Measurements from ENCODE around the gene NFKBIE. TPM values are rescaled to one million over a fixed set of nuclear protein-coding genes. Genes with fewer than 3 reads are reported as not detected.

The NFKBIE gene
- total and polyA plus RNA-seq, 9 of the 15 experiments (the other 6 are each of a cell fraction or from before 2014, with no cell fraction given), result 2.1 to 16.4 (median 11.7) TPM

DNA sequence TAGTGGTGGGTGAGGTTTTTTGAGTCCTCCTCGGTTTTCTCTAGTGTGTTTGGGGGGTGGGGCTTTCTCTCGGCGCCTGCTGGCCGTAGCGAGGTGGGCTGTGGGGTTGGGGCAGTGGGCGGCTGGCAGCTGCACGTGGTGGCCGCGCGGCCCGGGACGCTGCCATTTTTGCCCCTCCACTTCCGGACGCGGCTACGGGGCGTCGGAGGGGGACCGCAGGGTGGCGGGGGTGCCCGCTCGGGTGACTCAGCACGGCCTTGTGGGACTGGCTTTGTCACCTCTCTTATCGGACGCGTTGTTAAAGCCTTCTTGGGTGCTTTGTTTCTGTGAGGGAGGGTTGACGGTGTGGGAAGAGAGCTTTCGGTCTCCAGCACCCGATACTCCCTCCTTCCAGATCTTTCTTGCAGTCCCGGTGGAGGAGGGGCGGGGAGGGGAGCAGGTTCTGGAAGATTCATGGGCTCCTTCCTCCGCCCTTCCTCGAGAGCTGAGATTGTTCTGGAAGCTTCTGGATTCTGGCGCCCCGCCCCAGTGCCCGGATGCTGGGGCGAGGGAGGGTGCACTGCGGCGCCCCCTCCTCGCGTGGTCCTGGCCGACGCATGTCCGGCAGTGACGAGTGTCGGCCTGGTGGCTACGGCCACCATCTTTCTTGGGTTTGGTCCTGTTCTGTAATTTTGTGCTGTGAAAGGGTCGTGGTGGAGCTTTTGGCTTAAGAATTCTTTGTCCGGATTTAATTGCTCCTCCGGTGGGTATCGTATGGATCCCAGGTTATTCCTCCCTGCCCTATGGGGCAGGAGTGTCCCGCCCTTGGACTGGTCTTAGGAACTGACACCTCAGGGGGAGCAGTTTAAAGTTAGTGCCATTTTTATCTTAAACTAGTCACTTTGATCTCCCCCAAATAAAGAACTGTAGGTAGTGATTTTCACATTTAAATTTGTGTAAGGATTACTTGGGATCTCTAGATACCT lies 17.7 kb downstream of the NFKBIE start (continued):
- TF ChIP-seq ZNF57 (CRISPR knock-in tag; IDR thresholded peaks at IDR 0.05), result no peak
- TF ChIP-seq SUPT5H (IDR thresholded peaks at IDR 0.05), result no peak; the same call in 1 of the 2 replicates
- no peak for TF ChIP-seq RBM34 (IDR thresholded peaks at IDR 0.05; ENCODE audit: borderline replicate concordance, insufficient read depth, low read length)
- no peak for TF ChIP-seq NR2F6 (CRISPR knock-in tag; IDR thresholded peaks at IDR 0.05)
- TF ChIP-seq ZNF217 (CRISPR knock-in tag; IDR thresholded peaks at IDR 0.05), result no peak
- TF ChIP-seq, protein P1, sequence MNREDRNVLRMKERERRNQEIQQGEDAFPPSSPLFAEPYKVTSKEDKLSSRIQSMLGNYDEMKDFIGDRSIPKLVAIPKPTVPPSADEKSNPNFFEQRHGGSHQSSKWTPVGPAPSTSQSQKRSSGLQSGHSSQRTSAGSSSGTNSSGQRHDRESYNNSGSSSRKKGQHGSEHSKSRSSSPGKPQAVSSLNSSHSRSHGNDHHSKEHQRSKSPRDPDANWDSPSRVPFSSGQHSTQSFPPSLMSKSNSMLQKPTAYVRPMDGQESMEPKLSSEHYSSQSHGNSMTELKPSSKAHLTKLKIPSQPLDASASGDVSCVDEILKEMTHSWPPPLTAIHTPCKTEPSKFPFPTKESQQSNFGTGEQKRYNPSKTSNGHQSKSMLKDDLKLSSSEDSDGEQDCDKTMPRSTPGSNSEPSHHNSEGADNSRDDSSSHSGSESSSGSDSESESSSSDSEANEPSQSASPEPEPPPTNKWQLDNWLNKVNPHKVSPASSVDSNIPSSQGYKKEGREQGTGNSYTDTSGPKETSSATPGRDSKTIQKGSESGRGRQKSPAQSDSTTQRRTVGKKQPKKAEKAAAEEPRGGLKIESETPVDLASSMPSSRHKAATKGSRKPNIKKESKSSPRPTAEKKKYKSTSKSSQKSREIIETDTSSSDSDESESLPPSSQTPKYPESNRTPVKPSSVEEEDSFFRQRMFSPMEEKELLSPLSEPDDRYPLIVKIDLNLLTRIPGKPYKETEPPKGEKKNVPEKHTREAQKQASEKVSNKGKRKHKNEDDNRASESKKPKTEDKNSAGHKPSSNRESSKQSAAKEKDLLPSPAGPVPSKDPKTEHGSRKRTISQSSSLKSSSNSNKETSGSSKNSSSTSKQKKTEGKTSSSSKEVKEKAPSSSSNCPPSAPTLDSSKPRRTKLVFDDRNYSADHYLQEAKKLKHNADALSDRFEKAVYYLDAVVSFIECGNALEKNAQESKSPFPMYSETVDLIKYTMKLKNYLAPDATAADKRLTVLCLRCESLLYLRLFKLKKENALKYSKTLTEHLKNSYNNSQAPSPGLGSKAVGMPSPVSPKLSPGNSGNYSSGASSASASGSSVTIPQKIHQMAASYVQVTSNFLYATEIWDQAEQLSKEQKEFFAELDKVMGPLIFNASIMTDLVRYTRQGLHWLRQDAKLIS (CRISPR knock-in tag; IDR thresholded peaks at IDR 0.05), result peak; percentile 98
- no peak for TF ChIP-seq ZNF3 (CRISPR knock-in tag; IDR thresholded peaks at IDR 0.05)
- no peak for TF ChIP-seq MECOM (CRISPR knock-in tag; IDR thresholded peaks at IDR 0.05)
- TF ChIP-seq, protein P2, sequence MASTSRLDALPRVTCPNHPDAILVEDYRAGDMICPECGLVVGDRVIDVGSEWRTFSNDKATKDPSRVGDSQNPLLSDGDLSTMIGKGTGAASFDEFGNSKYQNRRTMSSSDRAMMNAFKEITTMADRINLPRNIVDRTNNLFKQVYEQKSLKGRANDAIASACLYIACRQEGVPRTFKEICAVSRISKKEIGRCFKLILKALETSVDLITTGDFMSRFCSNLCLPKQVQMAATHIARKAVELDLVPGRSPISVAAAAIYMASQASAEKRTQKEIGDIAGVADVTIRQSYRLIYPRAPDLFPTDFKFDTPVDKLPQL (IDR thresholded peaks at IDR 0.05; ENCODE audit: extremely low read depth, insufficient read length), result no peak
- TF ChIP-seq ZNF583 (CRISPR knock-in tag; IDR thresholded peaks at IDR 0.05), result peak; percentile 28; the same call in 1 of the 2 replicates
- peak; percentile 68 for TF ChIP-seq E2F3 (CRISPR knock-in tag; IDR thresholded peaks at IDR 0.05)
- TF ChIP-seq, protein P3, sequence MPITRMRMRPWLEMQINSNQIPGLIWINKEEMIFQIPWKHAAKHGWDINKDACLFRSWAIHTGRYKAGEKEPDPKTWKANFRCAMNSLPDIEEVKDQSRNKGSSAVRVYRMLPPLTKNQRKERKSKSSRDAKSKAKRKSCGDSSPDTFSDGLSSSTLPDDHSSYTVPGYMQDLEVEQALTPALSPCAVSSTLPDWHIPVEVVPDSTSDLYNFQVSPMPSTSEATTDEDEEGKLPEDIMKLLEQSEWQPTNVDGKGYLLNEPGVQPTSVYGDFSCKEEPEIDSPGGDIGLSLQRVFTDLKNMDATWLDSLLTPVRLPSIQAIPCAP (CRISPR knock-in tag; IDR thresholded peaks at IDR 0.05; ENCODE audit: borderline replicate concordance), result peak; percentile 89
- TF ChIP-seq, protein P4, sequence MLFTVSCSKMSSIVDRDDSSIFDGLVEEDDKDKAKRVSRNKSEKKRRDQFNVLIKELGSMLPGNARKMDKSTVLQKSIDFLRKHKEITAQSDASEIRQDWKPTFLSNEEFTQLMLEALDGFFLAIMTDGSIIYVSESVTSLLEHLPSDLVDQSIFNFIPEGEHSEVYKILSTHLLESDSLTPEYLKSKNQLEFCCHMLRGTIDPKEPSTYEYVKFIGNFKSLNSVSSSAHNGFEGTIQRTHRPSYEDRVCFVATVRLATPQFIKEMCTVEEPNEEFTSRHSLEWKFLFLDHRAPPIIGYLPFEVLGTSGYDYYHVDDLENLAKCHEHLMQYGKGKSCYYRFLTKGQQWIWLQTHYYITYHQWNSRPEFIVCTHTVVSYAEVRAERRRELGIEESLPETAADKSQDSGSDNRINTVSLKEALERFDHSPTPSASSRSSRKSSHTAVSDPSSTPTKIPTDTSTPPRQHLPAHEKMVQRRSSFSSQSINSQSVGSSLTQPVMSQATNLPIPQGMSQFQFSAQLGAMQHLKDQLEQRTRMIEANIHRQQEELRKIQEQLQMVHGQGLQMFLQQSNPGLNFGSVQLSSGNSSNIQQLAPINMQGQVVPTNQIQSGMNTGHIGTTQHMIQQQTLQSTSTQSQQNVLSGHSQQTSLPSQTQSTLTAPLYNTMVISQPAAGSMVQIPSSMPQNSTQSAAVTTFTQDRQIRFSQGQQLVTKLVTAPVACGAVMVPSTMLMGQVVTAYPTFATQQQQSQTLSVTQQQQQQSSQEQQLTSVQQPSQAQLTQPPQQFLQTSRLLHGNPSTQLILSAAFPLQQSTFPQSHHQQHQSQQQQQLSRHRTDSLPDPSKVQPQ (CRISPR knock-in tag; IDR thresholded peaks at IDR 0.05; ENCODE audit: borderline replicate concordance), result no peak
- TF ChIP-seq XRCC4 (IDR thresholded peaks at IDR 0.05; ENCODE audit: extremely low read depth, insufficient read depth, insufficient read length), result no peak
- TF ChIP-seq NR3C1 (CRISPR knock-in tag; IDR thresholded peaks at IDR 0.05), result no peak
- TF ChIP-seq PTRF (tag; IDR thresholded peaks at IDR 0.05), result no peak
- TF ChIP-seq MYBL2 (IDR thresholded peaks at IDR 0.05; ENCODE audit: low read depth), result no peak
- TF ChIP-seq MYBL2 (CRISPR knock-in tag; IDR thresholded peaks at IDR 0.05; ENCODE audit: borderline replicate concordance), result no peak
- TF ChIP-seq MTA1 (IDR thresholded peaks at IDR 0.05; ENCODE audit: borderline replicate concordance), result peak; percentile 48; the same call in 1 of the 2 replicates
